NT2/D1 (cell line): Measurements from ENCODE around the gene ZNF511.

Experiments
- SUZ12 ChIP-seq: IDR thresholded peaks from 2 replicates; pipeline ENCODE4 v1.6.1; 2011; ENCODE audit not compliant: insufficient read length, insufficient read depth; ENCODE audit errors: extremely low read depth
- YY1 ChIP-seq: IDR thresholded peaks from 2 replicates; pipeline ENCODE4 v1.6.1; 2011; ENCODE audit not compliant: insufficient read length, insufficient read depth
- ZNF274 ChIP-seq: IDR thresholded peaks from 2 replicates; pipeline ENCODE4 v1.6.1; 2011; ENCODE audit warnings: mild to moderate bottlenecking, low read depth, low read length

DNA sequence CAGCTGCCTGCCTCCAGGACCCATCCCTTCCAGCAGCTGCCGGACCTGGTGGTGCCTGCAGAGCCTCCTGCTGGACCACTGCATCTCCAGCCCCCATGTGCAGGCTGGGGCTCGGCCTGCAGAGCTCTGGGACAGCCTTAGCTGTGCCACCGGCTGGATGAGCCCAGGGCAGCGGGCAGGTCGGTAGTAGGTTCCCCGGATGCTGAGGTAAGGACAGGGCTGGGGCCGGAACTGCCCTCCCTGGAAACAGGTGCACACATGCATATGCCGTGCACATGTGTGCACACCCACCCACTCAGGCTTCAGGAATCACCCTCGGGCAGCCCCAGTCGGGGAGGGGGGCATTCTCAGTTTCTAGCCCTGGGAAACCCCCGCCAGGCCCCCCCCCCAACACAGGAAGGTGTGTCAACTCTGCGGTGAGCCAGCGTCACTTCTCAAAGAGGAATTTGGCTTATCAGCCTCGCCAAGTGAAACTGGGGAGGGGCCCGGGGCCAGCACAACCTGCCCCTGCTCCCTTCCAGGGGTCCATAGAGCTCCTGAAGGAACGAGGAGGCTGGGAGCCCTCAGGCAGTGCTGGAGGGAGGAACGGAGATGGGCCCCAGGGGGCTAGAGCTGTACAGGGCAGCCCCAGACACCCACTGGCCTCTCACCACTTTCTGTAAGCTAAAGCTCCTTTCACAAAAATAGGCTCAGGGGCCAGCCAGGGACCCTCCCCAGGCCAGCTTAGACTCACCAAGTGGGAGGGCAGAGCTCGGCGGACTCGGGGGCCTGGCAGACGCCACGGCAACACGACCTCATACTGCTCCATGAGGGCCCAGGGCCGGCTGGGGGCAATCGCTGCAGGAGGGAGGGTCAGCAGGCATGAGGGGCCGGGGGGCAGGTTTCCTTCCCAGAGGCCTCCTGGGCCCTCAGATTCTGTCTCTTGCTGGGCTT, 33.7 kb upstream of the ZNF511 start:
- no peak for TF ChIP-seq ZNF274
- TF ChIP-seq SUZ12: no peak
- TF ChIP-seq YY1: no peak
